ENCODE measurements around the gene NR3C1. TPM values are rescaled to one million over a fixed set of nuclear protein-coding genes. Genes with fewer than 3 reads are reported as not detected.

Gene NR3C1
- polyA plus RNA-seq, 1 donor, result 57.3 TPM

- no peak for DNase-seq (ENCODE audit: low read depth)
Observed at GRCh38 chr5:143426437-143426991, 23.0 kb upstream of the NR3C1 start.

DNA sequence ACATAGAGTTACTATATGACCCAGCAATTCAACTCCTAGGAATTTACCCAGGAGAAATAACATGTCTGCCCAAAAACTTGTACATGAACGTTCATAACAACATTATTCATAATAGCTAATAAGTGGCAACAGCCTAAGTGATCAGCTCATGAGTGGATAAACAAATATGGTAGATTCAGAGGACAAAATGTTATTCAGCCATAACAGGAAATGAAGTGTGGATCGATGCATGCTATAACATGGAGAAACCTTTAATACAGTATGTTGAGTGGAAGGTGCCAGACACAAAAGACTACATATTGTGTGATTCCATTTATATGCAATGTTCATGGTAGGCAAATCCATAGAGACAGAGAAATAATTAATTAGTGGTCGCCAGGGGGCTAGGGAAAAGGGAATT lies 22.3 kb upstream of the NR3C1 start:
- DNase-seq (ENCODE audit: low read depth), result no peak

GRCh38 chr5:143418140-143418866 lies 14.8 kb upstream of the NR3C1 start:
- no peak for DNase-seq (ENCODE audit: low read depth)

- no peak for DNase-seq (ENCODE audit: low read depth)
Observed at GRCh38 chr5:143417503-143418139, 14.1 kb upstream of the NR3C1 start.

DNA sequence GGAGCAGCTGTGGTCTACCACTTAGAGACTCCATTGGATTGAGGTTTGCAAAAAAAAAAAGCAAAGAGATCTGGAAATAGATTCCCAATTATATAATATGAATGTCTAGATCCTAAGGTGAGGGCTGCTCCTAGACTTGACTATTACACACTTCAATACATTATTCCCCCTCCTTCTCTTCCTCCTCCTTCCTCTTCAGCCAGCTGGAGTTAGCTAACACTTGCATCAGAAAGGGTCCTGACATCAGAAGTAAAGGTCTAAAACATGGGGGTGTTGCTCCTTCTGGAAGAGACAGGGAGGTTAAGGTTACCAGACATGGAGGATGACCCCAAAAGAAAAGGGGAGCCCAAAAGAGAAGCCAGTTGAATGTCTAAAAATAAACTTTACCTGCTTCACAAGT lies 12.9 kb upstream of the NR3C1 start:
- DNase-seq (ENCODE audit: low read depth), result no peak

DNA sequence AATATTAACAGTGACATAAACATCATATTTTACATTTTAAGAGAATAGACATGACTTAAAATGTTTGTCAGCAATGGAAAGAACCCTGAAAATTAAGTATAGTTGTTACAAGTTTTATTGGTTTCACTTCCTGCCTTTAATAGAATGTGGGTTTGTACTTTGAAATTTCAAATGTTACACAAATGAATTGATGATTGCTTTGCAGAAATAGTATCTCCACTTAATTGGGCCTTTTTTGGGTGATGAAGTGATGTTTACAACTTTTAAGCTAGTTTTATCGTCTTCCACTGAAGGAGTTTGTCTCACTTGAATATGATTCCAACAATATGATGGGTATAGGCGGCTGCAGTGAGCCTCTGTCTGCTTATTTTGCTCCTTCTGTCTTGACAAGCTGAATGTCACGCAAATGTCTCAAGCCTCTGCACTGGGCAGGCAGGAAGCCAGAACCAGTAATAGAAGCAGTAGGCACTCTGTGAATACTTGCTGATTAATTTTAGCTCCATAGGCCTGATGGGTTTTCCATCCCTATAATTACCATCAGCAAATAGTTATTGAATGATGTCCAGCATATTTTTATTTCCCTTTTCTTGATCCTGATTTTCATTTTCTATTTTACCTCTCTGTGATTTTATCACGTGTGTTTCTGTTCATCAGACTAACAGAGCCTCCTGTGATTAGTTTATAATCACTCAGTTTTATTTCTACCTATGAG lies 10.6 kb upstream of the NR3C1 start:
- DNase-seq (ENCODE audit: low read depth), result no peak

GRCh38 chr5:143412661-143413342 lies 9.3 kb upstream of the NR3C1 start:
- DNase-seq (ENCODE audit: low read depth), result no peak

- no peak for DNase-seq (ENCODE audit: low read depth)
Observed at GRCh38 chr5:143409926-143410325, 6.4 kb upstream of the NR3C1 start.

DNA sequence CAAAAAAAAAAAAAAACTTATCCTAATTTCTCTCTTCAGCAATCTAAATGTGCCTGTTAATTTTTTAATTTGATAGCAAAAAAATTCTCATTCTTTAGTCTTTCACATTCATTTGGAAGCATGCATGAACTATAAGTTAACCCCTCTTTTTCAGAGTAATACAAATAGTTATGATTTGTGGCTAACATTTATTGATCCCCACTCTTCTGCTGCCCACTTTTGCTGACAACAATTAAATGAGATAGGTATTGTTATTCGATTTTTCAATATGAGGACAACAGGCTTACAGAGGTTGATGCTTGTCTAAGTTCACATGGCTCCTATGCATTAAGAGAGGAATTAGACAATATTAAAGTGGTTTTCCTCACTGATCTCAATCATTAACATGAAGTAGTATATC lies 2.9 kb upstream of the NR3C1 start:
- DNase-seq (ENCODE audit: low read depth), result no peak

DNA sequence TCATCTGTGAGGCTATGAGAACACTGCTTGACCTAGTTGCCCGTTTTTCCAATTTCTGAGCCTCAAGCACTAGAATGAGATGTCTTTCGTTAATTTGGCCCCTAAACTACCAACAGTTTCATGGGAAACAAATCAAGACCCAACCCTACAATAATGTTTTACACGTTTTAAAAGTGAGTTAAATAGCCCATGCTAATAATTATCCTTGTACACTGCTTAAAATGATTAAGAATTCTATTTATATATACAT lies 2.3 kb upstream of the NR3C1 start:
- no peak for DNase-seq (ENCODE audit: low read depth)

DNA sequence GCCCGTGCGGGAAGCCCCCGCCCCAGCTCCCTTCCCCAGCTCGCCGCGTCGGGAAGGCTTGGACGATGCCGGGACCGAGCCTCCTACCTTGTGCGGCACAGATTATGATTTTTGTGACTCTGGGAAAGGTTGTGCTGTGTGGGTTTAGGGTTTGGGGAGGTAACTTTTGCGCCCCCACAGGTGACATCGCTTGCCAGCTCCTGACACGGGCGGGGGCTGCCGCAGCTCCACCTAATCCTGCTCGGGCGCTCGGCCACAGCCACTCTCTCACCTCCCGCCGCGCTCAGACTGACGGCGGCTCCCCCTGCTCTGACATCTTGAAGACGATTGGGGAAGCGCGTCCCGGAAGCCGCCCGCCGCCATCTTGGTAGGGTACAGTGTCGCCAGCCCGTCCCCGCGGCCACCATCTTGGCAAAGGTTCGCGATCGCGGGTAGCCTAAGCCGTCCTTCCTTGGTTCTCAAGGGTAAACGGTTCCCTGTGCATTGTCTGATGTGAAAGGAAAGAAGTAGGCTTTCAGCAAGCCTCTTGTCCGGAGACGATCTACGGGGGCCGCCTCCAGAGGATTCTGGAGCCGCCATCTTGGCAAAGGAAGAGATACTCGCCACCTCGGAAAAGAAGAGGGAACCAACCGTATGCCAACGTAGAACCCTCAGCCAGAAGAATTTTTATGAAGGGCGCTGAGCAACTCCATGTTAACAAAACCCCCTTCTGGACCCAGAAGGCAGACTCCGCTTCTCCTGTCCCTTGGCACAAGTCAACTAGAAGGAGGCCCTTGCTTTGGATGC lies 1.8 kb upstream of the NR3C1 start:
- DNase-seq (ENCODE audit: low read depth), result no peak

GRCh38 chr5:143404416-143405062 lies 1.1 kb upstream of the NR3C1 start:
- DNase-seq (ENCODE audit: low read depth), result peak; percentile 90

- DNase-seq (ENCODE audit: low read depth), result no peak
Observed at GRCh38 chr5:143403334-143403592, 223 bp downstream of the NR3C1 start.

DNA sequence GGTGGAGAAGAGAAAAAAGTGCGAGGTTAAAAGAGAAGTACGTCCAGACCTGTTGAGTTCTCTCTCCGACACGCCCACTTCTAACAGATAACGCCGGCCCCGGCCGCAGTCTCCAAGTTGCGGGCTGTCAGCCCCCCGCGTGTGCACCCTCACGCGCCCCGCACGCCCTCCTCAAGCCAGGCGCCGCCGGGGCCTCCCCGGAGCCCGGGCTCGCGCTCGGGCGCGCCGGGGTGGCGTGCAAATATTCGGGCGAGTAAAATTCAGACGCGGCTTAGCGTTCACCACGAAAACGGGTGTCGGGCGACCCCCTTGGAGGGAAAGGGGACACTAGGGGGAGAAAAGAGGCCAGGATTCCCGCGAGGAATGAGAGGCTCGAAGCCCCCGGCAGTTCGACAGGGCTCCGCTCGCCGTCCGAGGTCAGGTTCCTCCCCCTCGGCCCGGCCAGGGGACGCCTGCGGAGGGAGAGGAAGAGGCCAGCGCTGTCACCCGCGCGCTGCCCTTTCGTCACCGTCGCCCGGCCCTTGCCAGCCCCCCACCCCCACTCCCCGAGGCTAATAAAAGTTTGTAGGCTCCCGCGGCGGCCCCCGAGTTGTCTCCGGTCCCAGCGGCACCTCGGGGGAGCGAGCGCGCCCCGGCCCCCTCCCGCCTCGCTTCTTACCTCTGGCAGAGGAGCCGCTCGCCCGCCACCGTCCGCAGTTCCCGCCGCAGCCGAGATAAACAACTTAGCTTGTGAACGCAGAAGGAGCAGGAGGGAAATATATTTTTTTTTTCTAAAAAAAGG lies 743 bp downstream of the NR3C1 start:
- no peak for DNase-seq (ENCODE audit: low read depth)

GRCh38 chr5:143402017-143402552 lies 1.4 kb downstream of the NR3C1 start:
- no peak for DNase-seq (ENCODE audit: low read depth)

GRCh38 chr5:143401227-143402016 lies 2.1 kb downstream of the NR3C1 start:
- DNase-seq (ENCODE audit: low read depth), result no peak

DNA sequence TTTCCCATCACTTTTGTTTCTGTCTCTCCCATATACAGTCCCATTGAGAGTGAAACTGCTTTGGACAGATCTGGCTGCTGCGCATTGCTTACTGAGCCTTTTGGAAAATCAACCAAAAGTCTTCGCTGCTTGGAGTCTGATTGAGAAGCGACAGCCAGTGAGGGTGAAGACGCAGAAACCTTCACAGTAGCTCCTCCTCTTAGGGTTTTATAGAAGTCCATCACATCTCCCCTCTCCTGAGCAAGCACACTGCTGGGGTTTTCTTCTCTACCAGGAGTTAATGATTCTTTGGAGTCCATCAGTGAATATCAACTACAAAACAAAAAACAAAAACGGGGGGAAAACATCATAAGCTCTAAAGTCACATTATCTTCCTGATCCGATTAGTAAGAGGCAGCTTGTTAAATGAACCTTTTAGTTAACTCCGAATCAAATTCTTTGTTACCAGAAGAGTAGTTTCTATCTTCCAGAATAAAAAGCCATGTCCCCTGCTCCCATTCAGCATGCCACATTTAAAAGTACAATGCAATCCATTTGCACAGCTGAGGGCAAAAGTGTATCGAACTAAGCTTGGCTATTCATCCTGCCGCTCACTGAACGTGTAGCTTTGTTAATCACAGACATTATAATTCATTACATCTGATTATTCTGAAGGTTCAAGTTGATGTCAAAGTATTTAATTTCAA lies 2.8 kb downstream of the NR3C1 start:
- no peak for DNase-seq (ENCODE audit: low read depth)

DNA sequence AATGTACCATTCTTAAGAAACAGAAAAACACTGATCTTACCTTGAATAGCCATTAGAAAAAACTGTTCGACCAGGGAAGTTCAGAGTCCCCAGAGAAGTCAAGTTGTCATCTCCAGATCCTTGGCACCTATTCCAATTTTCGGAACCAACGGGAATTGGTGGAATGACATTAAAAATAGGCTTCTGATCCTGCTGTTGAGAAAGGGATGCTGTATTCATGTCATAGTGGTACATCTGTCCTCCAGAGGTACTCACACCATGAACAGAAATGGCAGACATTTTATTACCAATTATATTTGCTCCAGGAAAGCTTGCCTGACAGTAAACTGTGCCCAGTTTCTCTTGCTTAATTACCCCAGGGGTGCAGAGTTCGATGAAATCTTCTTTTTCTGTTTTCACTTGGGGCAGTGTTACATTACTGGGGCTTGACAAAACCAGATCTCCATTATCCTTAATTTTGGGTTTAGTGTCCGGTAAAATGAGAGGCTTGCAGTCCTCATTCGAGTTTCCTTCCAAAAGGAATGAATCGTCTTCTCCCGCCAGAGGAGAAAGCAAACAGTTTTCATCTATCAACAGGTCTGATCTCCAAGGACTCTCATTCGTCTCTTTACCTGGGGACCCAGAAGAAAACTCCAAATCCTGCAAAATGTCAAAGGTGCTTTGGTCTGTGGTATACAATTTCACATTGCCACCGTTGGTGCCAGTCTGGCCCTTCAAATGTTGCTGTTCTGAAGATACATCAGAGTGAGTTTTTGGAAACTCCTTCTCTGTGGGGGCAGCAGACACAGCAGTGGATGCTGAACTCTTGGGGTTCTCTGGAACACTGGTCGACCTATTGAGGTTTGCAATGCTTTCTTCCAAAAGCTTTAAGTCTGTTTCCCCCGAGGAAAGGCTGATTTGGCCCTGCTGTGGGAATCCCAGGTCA lies 3.6 kb downstream of the NR3C1 start:
- no peak for DNase-seq (ENCODE audit: low read depth)
